HCT116 (cell line): ENCODE measurements around the gene ITGA7. TPM values are rescaled to one million over a fixed set of nuclear protein-coding genes. Genes with fewer than 3 reads are reported as not detected.

Experiments
- ATAC-seq: fragments of 200-7000 bp; cut with Tn5 transposase; 2 replicates; pipeline ENCODE4 v1.9.1; 2020; ENCODE audit warnings: mild to moderate bottlenecking, moderate library complexity
- BruUV-seq: library from RNA; stranded (reverse); fragments of 400-500 nt; replicated peaks from 2 replicates; lab custom pipeline; 2021; lab: Mats Ljungman, UMichigan
- CTCF ChIA-PET: fragments of 300-600 bp; sonication (Branson Sonifier 250); formaldehyde crosslinking; loops from one replicate; lab custom pipeline; 2021; ENCODE audit warnings: antibody characterized with exemption; lab: Charles Lee
- POLR2A ChIA-PET: fragments of 300-600, 350-600 bp; sonication (Branson Sonifier 250); formaldehyde crosslinking; loops from one replicate; lab custom pipeline; 2021; ENCODE audit warnings: antibody characterized with exemption; lab: Charles Lee
- RAD21 ChIA-PET, 2 experiments: fragments of 300-600 bp; sonication (Branson Sonifier 250); formaldehyde crosslinking; loops; one replicate each; lab custom pipeline; 2023; ENCODE audit warnings: low total read pairs in 2 of 2; ENCODE audit not compliant: uncharacterized antibody in 2 of 2, unreplicated experiment in 2 of 2, low non-redundant PET in 1 of 2; lab: Charles Lee
- DNase-seq: peaks from one replicate; pipeline ENCODE4 v3.0.0-alpha.2; 2010; ENCODE audit warnings: low read depth, low spot score
- H2AFZ ChIP-seq: fragments of 200-600 bp; shearing (Covaris generic), sonication (generic); 2 replicates; pipeline ENCODE4 v1.6.1; 2017; ENCODE audit warnings: low read depth, mixed run types, mixed read lengths, antibody characterized with exemption, low read length; ENCODE audit not compliant: poor library complexity, severe bottlenecking
- H3K27ac ChIP-seq: 2 replicates; pipeline ENCODE4 v1.5.1; 2012; ENCODE audit warnings: low read depth, low read length
- H3K27me3 ChIP-seq: fragments of 200-600 bp; sonication (generic); 2 replicates; pipeline ENCODE4 v1.6.1; 2016; ENCODE audit warnings: mixed run types, low read length, mixed read lengths; ENCODE audit not compliant: insufficient read depth
- H3K36me3 ChIP-seq, 2 experiments: fragments of 200-500 bp in 1 of 2; fragments of 200-600 bp in 1 of 2; sonication (Bioruptor generic) in 1 of 2; sonication (generic) in 1 of 2; 2 replicates each; pipeline versions ENCODE4 v1.5.1 to v1.6.1; 2014 to 2016; ENCODE audit warnings: low read length in 2 of 2, inconsistent platforms in 1 of 2, mixed read lengths in 1 of 2, mixed run types in 1 of 2; ENCODE audit not compliant: insufficient read depth in 2 of 2, control insufficient read depth in 1 of 2
- H3K4me1 ChIP-seq, 2 experiments: fragments of 200-600 bp in 1 of 2; sonication (generic) in 1 of 2; 2 replicates each; pipeline versions ENCODE4 v1.5.1 to v1.6.1; 2012 to 2017; ENCODE audit warnings: low read length in 2 of 2, inconsistent platforms in 1 of 2, mild to moderate bottlenecking in 1 of 2, mixed read lengths in 1 of 2, mixed run types in 1 of 2, moderate library complexity in 1 of 2; ENCODE audit not compliant: insufficient read depth in 2 of 2, control insufficient read depth in 1 of 2
- H3K4me2 ChIP-seq: fragments of 200-600 bp; sonication (generic); 2 replicates; pipeline ENCODE4 v1.6.1; 2017; ENCODE audit warnings: mixed run types, low read length, mixed read lengths
- H3K4me3 ChIP-seq, 2 experiments: fragments of 200-600 bp in 1 of 2; sonication (generic) in 1 of 2; replicated peaks in 1 of 2; 2 replicates each; pipeline ENCODE4 v1.5.1; 2011 to 2016; ENCODE audit warnings: low read length in 2 of 2, control low read depth in 1 of 2, low read depth in 1 of 2, mild to moderate bottlenecking in 1 of 2, mixed read lengths in 1 of 2, mixed run types in 1 of 2
- H3K79me2 ChIP-seq: fragments of 200-600 bp; sonication (generic); 2 replicates; pipeline ENCODE4 v1.6.1; 2017; ENCODE audit warnings: mild to moderate bottlenecking, mixed run types, low read length, moderate library complexity, mixed read lengths; ENCODE audit not compliant: insufficient read depth
- H3K9ac ChIP-seq: fragments of 200-600 bp; sonication (generic); 2 replicates; pipeline ENCODE4 v1.6.1; 2016; ENCODE audit warnings: low read length, mixed read lengths
- H3K9me2 ChIP-seq: fragments of 200-600 bp; sonication (generic), shearing (Covaris generic); 2 replicates; pipeline ENCODE4 v1.6.1; 2017; ENCODE audit warnings: mixed run types, mild to moderate bottlenecking, moderate library complexity; ENCODE audit not compliant: insufficient read depth
- H3K9me3 ChIP-seq, 2 experiments: fragments of 200-500 bp in 1 of 2; fragments of 200-600 bp in 1 of 2; sonication (Bioruptor generic) in 1 of 2; sonication (generic) in 1 of 2; 2 replicates each; pipeline ENCODE4 v1.6.1; 2014 to 2017; ENCODE audit warnings: low read length in 2 of 2, mixed read lengths in 2 of 2, inconsistent platforms in 1 of 2, low read depth in 1 of 2, mild to moderate bottlenecking in 1 of 2, mixed run types in 1 of 2, moderate library complexity in 1 of 2; ENCODE audit not compliant: control insufficient read depth in 1 of 2, insufficient read depth in 1 of 2
- H4K20me1 ChIP-seq: fragments of 200-600 bp; sonication (generic), shearing (Covaris generic); 2 replicates; pipeline ENCODE4 v1.6.1; 2017; ENCODE audit warnings: mixed run types, mild to moderate bottlenecking, moderate library complexity; ENCODE audit not compliant: insufficient read depth
- CBX3 ChIP-seq: IDR thresholded peaks from 2 replicates; pipeline ENCODE4 v1.6.1; 2012; ENCODE audit warnings: low read depth
- CEBPB ChIP-seq: IDR thresholded peaks from 2 replicates; pipeline ENCODE4 v1.6.1; 2012; ENCODE audit warnings: low read depth
- EGR1 ChIP-seq: IDR thresholded peaks from 2 replicates; pipeline ENCODE4 v1.6.1; 2012; ENCODE audit warnings: low read depth
- ELF1 ChIP-seq: IDR thresholded peaks from 2 replicates; pipeline ENCODE4 v1.6.1; 2012; ENCODE audit warnings: low read depth, borderline replicate concordance
- FOSL1 ChIP-seq: IDR thresholded peaks from 2 replicates; pipeline ENCODE4 v1.6.1; 2012; ENCODE audit warnings: low read depth
- JUND ChIP-seq: IDR thresholded peaks from 2 replicates; pipeline ENCODE4 v1.6.1; 2012
- POLR2A ChIP-seq: IDR thresholded peaks from 2 replicates; pipeline ENCODE4 v1.7.0; 2011; ENCODE audit warnings: borderline replicate concordance; ENCODE audit not compliant: insufficient read depth, insufficient read length; ENCODE audit errors: extremely low read depth
- POLR2AphosphoS5 ChIP-seq: IDR thresholded peaks from 2 replicates; pipeline ENCODE4 v1.6.1; 2011; ENCODE audit warnings: mild to moderate bottlenecking, low read depth, low read length, moderate library complexity
- RAD21 ChIP-seq: IDR thresholded peaks from 2 replicates; pipeline ENCODE4 v1.6.1; 2012; ENCODE audit warnings: low read depth, mild to moderate bottlenecking
- SIN3A ChIP-seq: IDR thresholded peaks from 2 replicates; pipeline ENCODE4 v1.6.1; 2012; ENCODE audit warnings: low read depth
- SP1 ChIP-seq: IDR thresholded peaks from 2 replicates; pipeline ENCODE4 v1.6.1; 2012; ENCODE audit warnings: low read depth
- TCF7L2 ChIP-seq: IDR thresholded peaks from 2 replicates; pipeline ENCODE4 v1.7.0; 2011; ENCODE audit warnings: borderline replicate concordance, inconsistent platforms; ENCODE audit not compliant: insufficient read depth, insufficient read length; ENCODE audit errors: extremely low read depth
- YY1 ChIP-seq: IDR thresholded peaks from 2 replicates; pipeline ENCODE4 v1.6.1; 2011; ENCODE audit warnings: low read length, low read depth, moderate library complexity, mild to moderate bottlenecking; ENCODE audit not compliant: insufficient replicate concordance; ENCODE audit errors: extremely low read depth
- ZNF274 ChIP-seq: fragments of 200-500 bp; sonication (Bioruptor generic); IDR thresholded peaks from 2 replicates; pipeline ENCODE4 v1.6.1; 2014; ENCODE audit warnings: mild to moderate bottlenecking, low read depth, low read length, inconsistent platforms
- intact Hi-C: fragments of 100-400 bp; cut with micrococcal nuclease; formaldehyde crosslinking; loops from 2 replicates; pipeline ENCODE4 v1.10.0; 2022
- total RNA-seq: library from RNA; stranded (reverse); gene quantifications from one replicate; pipeline ENCODE4 v1.2.1, GENCODE V29; 2021; ENCODE audit not compliant: unreplicated experiment
- TF ChIP-seq, protein P1 (sequence below): IDR thresholded peaks from 2 replicates; pipeline ENCODE4 v1.6.1; 2012
- TF ChIP-seq, protein P2 (sequence below), 3 experiments: fragments of 200-600 bp in 1 of 3; sonication (generic) in 1 of 3; IDR thresholded peaks in 2 of 3; conservative IDR thresholded peaks in 1 of 3; 2 replicates each; pipeline ENCODE4 v1.5.1; 2012 to 2017; ENCODE audit warnings: low read depth in 2 of 3, low read length in 2 of 3, antibody characterized with exemption in 1 of 3, borderline replicate concordance in 1 of 3, control low read depth in 1 of 3, mild to moderate bottlenecking in 1 of 3, mixed read lengths in 1 of 3, mixed run types in 1 of 3, moderate library complexity in 1 of 3; ENCODE audit not compliant: insufficient read depth in 1 of 3

The ITGA7 gene
- total RNA-seq, 1 experiment from 2014 or later = 17.8 TPM

DNA sequence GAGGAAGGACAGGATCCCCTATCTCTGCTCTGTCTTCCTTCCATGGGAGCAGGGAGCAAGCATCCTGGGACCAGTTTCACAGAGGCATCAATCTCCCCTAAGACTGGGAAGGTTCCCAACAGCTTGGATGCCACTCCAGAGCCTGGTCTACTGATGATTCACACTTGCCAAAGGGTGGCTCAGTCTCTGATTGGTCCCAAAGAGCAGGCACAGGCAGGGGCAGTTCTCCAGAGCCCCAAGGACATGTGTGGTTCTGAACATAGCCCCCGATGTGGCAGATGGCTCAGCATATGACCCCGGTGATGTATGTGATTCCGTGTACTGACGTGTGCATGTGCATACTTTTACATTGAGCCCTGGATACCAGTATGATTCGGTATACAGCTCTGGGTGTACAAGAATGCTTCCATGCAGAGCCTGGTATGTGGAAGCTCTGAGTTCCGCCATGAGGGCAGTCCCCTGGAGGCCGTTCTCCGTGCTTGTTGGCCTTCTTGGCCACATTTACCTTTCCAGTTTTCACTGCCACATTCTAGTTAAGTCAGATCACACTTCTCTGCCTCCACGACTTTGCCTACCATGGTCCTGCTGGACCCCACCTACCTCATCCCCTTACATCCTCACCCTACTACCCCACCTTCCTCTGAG is 21.2 kb downstream of the ITGA7 start:
- intact Hi-C loops = no loop called here
- H3K9ac ChIP-seq = no peak overlapping the region
- ChIA-PET POLR2A (no interaction called here), RAD21 (no interaction called here), CTCF (no interaction called here)
- no peaks in the 10 kb centered on the region for H3K27me3 ChIP-seq
- no peak overlapping the region for H3K4me2 ChIP-seq
- no peak overlapping the region for H3K4me3 ChIP-seq
- H3K36me3 ChIP-seq = no peaks in the 10 kb centered on the region
- 0 out of 2 replicates have a peak, but pooled peaks cover 5% of the 10 kb centered on the region for H3K79me2 ChIP-seq
- no peak overlapping the region for H3K27ac ChIP-seq
- no peak for DNase-seq
- TF ChIP-seq SP1 (no peak), SIN3A (no peak)
- H3K9me3 ChIP-seq = no peaks in the 10 kb centered on the region
- BruUV-seq = no TSS peak
- peaks cover 4 to 15% of the 10 kb centered on the region in 2 experiments; a peak in 3 of 4 replicates for H3K4me1 ChIP-seq
- H4K20me1 ChIP-seq = no peaks in the 10 kb centered on the region
- no peak overlapping the region for H2AFZ ChIP-seq
- ATAC-seq = no peak
- no peaks in the 10 kb centered on the region for H3K9me2 ChIP-seq

DNA sequence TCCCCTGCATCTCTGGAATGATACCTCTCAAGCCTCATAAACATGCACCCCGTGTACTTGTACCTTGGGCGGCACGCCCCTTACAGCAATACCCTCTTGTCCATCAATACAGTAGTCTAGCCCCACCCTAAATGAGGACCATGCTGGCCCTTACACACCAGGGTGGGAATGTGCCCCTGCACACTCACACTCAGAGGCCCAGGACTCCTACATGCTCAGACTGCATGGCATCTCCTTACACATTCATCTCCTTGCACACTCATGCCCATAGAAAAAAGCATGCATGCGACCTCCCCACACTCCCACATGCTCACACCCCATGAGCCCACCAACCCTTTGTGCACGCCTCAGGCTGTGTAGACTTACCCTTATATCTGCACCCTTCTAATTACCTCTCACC is 22.0 kb downstream of the ITGA7 start:
- Histone ChIP-seq H2AFZ (no peak overlapping the region), H3K79me2 (0 out of 2 replicates have a peak, but pooled peaks cover 5% of the 10 kb centered on the region), H3K4me1 (peaks cover 7 to 24% of the 10 kb centered on the region in 2 experiments), H4K20me1 (no peaks in the 10 kb centered on the region), H3K36me3 (no peaks in the 10 kb centered on the region), H3K4me2 (no peak overlapping the region), H3K9me3 (no peaks in the 10 kb centered on the region), H3K9me2 (no peaks in the 10 kb centered on the region), H3K27ac (no peak overlapping the region), H3K9ac (no peak overlapping the region), H3K4me3 (no peak overlapping the region), H3K27me3 (no peaks in the 10 kb centered on the region)
- ATAC-seq (no peak), DNase-seq (no peak)
- no peak for TF ChIP-seq CBX3
- no peak for TF ChIP-seq ZNF274
- TF ChIP-seq, protein P1, sequence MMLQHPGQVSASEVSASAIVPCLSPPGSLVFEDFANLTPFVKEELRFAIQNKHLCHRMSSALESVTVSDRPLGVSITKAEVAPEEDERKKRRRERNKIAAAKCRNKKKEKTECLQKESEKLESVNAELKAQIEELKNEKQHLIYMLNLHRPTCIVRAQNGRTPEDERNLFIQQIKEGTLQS = no peak
- no peak for TF ChIP-seq FOSL1
- TF ChIP-seq SIN3A = no peak
- no peak for TF ChIP-seq JUND
- no peak for TF ChIP-seq ELF1
- TF ChIP-seq CEBPB = no peak
- TF ChIP-seq YY1 = no peak
- no peak for TF ChIP-seq TCF7L2
- TF ChIP-seq RAD21 = no peak
- TF ChIP-seq POLR2A = no peak
- TF ChIP-seq EGR1 = no peak
- TF ChIP-seq, protein P2, sequence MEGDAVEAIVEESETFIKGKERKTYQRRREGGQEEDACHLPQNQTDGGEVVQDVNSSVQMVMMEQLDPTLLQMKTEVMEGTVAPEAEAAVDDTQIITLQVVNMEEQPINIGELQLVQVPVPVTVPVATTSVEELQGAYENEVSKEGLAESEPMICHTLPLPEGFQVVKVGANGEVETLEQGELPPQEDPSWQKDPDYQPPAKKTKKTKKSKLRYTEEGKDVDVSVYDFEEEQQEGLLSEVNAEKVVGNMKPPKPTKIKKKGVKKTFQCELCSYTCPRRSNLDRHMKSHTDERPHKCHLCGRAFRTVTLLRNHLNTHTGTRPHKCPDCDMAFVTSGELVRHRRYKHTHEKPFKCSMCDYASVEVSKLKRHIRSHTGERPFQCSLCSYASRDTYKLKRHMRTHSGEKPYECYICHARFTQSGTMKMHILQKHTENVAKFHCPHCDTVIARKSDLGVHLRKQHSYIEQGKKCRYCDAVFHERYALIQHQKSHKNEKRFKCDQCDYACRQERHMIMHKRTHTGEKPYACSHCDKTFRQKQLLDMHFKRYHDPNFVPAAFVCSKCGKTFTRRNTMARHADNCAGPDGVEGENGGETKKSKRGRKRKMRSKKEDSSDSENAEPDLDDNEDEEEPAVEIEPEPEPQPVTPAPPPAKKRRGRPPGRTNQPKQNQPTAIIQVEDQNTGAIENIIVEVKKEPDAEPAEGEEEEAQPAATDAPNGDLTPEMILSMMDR (IDR thresholded peaks at IDR 0.05 in 2 of 3, conservative IDR thresholded peaks at IDR 0.05 in 1 of 3; ENCODE audit: borderline replicate concordance in 1 of 3, insufficient read depth in 1 of 3, low read depth in 2 of 3, low read length in 2 of 3) = no peak
- TF ChIP-seq POLR2AphosphoS5 = no peak
- POLR2A ChIA-PET = no interaction called here
- RAD21 ChIA-PET = no interaction called here
- intact Hi-C loops = no loop called here
- no TSS peak for BruUV-seq
- CTCF ChIA-PET = no interaction called here
